Endothelial cell of umbilical vein (primary cell): ENCODE measurements around the gene RORB. TPM values are rescaled to one million over a fixed set of nuclear protein-coding genes. Genes with fewer than 3 reads are reported as not detected.

ENCODE experiments used
- BruUV-seq: library from RNA; stranded (reverse); fragments of 400-500 nt; replicated peaks from 2 replicates; lab custom pipeline; 2021; lab: Mats Ljungman, UMichigan
- CTCF ChIA-PET: fragments of 300-600, 350-600 bp; sonication (Branson Sonifier 250); formaldehyde crosslinking; loops from one replicate; lab custom pipeline; 2021; ENCODE audit warnings: antibody characterized with exemption, inconsistent platforms; lab: Charles Lee
- POLR2A ChIA-PET: fragments of 300-600, 350-600 bp; sonication (Branson Sonifier 250); formaldehyde crosslinking; loops from one replicate; lab custom pipeline; 2021; ENCODE audit warnings: antibody characterized with exemption, inconsistent platforms; lab: Charles Lee
- DNase-seq: peaks from one replicate; pipeline ENCODE4 v3.0.0-alpha.2; 2011; ENCODE audit warnings: low read depth, low spot score
- FAIRE-seq: peaks from 2 replicates; lab custom pipeline; 2011; peaks lifted over from hg19 to GRCh38; lab: Jason Lieb, UNC
- H2AFZ ChIP-seq: 2 replicates; pipeline ENCODE4 v1.6.0; 2012; ENCODE audit warnings: low read depth, low read length, control low read depth, inconsistent platforms
- H3K27ac ChIP-seq: 2 replicates; pipeline ENCODE4 v1.5.1; 2011; ENCODE audit warnings: low read depth, mild to moderate bottlenecking, control low read depth, low read length, moderate library complexity; ENCODE audit not compliant: insufficient read depth
- H3K27me3 ChIP-seq, 2 experiments: 2 replicates each; pipeline versions ENCODE4 v1.6.0 to v1.6.1; 2011; ENCODE audit warnings: low read length in 2 of 2, mixed read lengths in 1 of 2; ENCODE audit not compliant: control insufficient read depth in 2 of 2, insufficient read depth in 2 of 2
- H3K36me3 ChIP-seq, 2 experiments: 2 replicates in 1 of 2; 3 replicates in 1 of 2; pipeline ENCODE4 v1.5.1; 2011; ENCODE audit warnings: low read length in 2 of 2, mild to moderate bottlenecking in 1 of 2, moderate library complexity in 1 of 2; ENCODE audit not compliant: control insufficient read depth in 2 of 2, insufficient read depth in 2 of 2; ENCODE audit errors: extremely low read depth in 1 of 2
- H3K4me1 ChIP-seq: 3 replicates; pipeline ENCODE4 v1.5.1; 2011; ENCODE audit warnings: mild to moderate bottlenecking, low read length; ENCODE audit not compliant: control insufficient read depth, insufficient read depth; ENCODE audit errors: extremely low read depth
- H3K4me2 ChIP-seq: 2 replicates; pipeline ENCODE4 v1.6.1; 2011; ENCODE audit warnings: low read length, control low read depth, mixed read lengths; ENCODE audit not compliant: insufficient read depth
- H3K4me3 ChIP-seq, 3 experiments: fragments of 200-600 bp in 1 of 3; sonication (generic), shearing (Covaris generic) in 1 of 3; replicated peaks in 1 of 3; 2 replicates each; pipeline ENCODE4 v1.5.1; 2011 to 2016; ENCODE audit warnings: control low read depth in 3 of 3, low read length in 3 of 3, mild to moderate bottlenecking in 2 of 3, inconsistent platforms in 1 of 3, low read depth in 1 of 3, moderate library complexity in 1 of 3; ENCODE audit not compliant: insufficient read depth in 1 of 3
- H3K79me2 ChIP-seq: 2 replicates; pipeline ENCODE4 v1.6.0; 2012; ENCODE audit warnings: low read length, inconsistent platforms; ENCODE audit not compliant: control insufficient read depth, insufficient read depth
- H3K9ac ChIP-seq: replicated peaks from 2 replicates; pipeline ENCODE3; 2011; ENCODE audit warnings: low read length, control low read depth; ENCODE audit not compliant: insufficient read depth; ENCODE audit errors: extremely low read depth
- H3K9me1 ChIP-seq: replicated peaks from 3 replicates; pipeline ENCODE4 v1.6.0; 2011; ENCODE audit warnings: mild to moderate bottlenecking, low read length; ENCODE audit not compliant: control insufficient read depth, insufficient read depth; ENCODE audit errors: extremely low read depth
- H3K9me3 ChIP-seq: replicated peaks from 2 replicates; pipeline ENCODE4 v1.5.1; 2012; ENCODE audit warnings: low read length, inconsistent platforms; ENCODE audit not compliant: control insufficient read depth, insufficient read depth
- H4K20me1 ChIP-seq: replicated peaks from 2 replicates; pipeline ENCODE3; 2011; ENCODE audit warnings: mild to moderate bottlenecking, low read length; ENCODE audit not compliant: control insufficient read depth, insufficient read depth; ENCODE audit errors: extremely low read depth
- CTCF ChIP-seq, 2 donors: IDR thresholded peaks; 1 replicate in 1 of 2; 2 replicates in 1 of 2; pipeline ENCODE4 v1.5.1; 2011; ENCODE audit warnings: low read length in 2 of 2, mild to moderate bottlenecking in 2 of 2, moderate library complexity in 2 of 2, control low read depth in 1 of 2, inconsistent platforms in 1 of 2, low read depth in 1 of 2; ENCODE audit not compliant: insufficient read depth in 1 of 2; ENCODE audit errors: extremely low read depth in 1 of 2
- EZH2 ChIP-seq: IDR thresholded peaks from 2 replicates; pipeline ENCODE4 v1.6.1; 2012; ENCODE audit warnings: borderline replicate concordance, low read depth, mild to moderate bottlenecking, moderate library complexity, low read length, inconsistent platforms; ENCODE audit not compliant: severe bottlenecking
- FOS ChIP-seq: IDR thresholded peaks from 2 replicates; pipeline ENCODE4 v1.6.1; 2011; ENCODE audit warnings: mild to moderate bottlenecking, low read length, moderate library complexity, borderline replicate concordance; ENCODE audit not compliant: insufficient read depth
- GATA2 ChIP-seq: IDR thresholded peaks from 2 replicates; pipeline ENCODE4 v1.7.0; 2011; ENCODE audit warnings: low read depth, mild to moderate bottlenecking, moderate library complexity, mixed read lengths, low read length; ENCODE audit not compliant: insufficient read length, insufficient read depth
- JUN ChIP-seq: IDR thresholded peaks from 2 replicates; pipeline ENCODE4 v1.6.1; 2011; ENCODE audit warnings: borderline replicate concordance, low read depth; ENCODE audit not compliant: insufficient read length, insufficient read depth
- MAX ChIP-seq: IDR thresholded peaks from 2 replicates; pipeline ENCODE4 v1.6.1; 2011; ENCODE audit not compliant: insufficient read depth, insufficient read length
- MYC ChIP-seq: IDR thresholded peaks from one replicate; pipeline ENCODE4 v1.6.1; 2011; ENCODE audit warnings: mild to moderate bottlenecking, low read depth, low read length
- POLR2A ChIP-seq: IDR thresholded peaks from 2 replicates; pipeline ENCODE4 v1.6.1; 2012; ENCODE audit warnings: low read depth, mild to moderate bottlenecking, control low read depth, low read length
- POLR2AphosphoS5 ChIP-seq: IDR thresholded peaks from 2 replicates; pipeline ENCODE4 v1.6.1; 2012; ENCODE audit warnings: low read depth, mild to moderate bottlenecking, control low read depth, low read length, moderate library complexity; ENCODE audit not compliant: insufficient read depth
- dilution Hi-C: fragments of 300-500 bp; cut with MboI; formaldehyde crosslinking; loops from one replicate; pipeline ENCODE4 v1.15.0; 2019; ENCODE audit warnings: low sequenced_read_pairs; ENCODE audit not compliant: extremely low pct_ligation_motif_present
- intact Hi-C: fragments of 100-400 bp; cut with micrococcal nuclease; formaldehyde crosslinking; loops from one replicate; pipeline ENCODE4 v1.10.0; 2022
- polyA plus RNA-seq, 4 experiments: library from polyadenylated mRNA; depleted of rRNA in 3 of 4; stranded (reverse) in 3 of 4; unstranded in 1 of 4; fragments of >200 nt; gene quantifications; 2 replicates each; pipeline versions ENCODE4 v1.2.1 to v1.2.3, GENCODE V29; 2011 to 2012; ENCODE audit warnings: missing spikeins in 1 of 4
- total RNA-seq: library from RNA; stranded (reverse); gene quantifications from 2 replicates; pipeline ENCODE4 v1.2.3, GENCODE V29; 2021

The RORB gene
- total and polyA plus RNA-seq, 2 donors (not counting 3 experiments of a cell fraction or from before 2014, with no cell fraction given) = not detected

- Histone ChIP-seq H3K9me3 (no peaks in the 10 kb centered on the region), H3K27ac (no peak overlapping the region), H3K9me1 (no peaks in the 10 kb centered on the region), H3K79me2 (no peaks in the 10 kb centered on the region), H3K4me1 (peaks cover 9% of the 10 kb centered on the region), H3K27me3 (peaks cover 34 to 60% of the 10 kb centered on the region in 2 experiments), H3K4me3 (no peak overlapping the region), H2AFZ (no peak overlapping the region), H3K4me2 (no peak overlapping the region), H4K20me1 (no peaks in the 10 kb centered on the region), H3K9ac (no peak overlapping the region), H3K36me3 (no peaks in the 10 kb centered on the region)
- dilution Hi-C loops = no loop called here
- no peak for DNase-seq
- ChIA-PET CTCF (interaction anchor here (1.2 kb wide), 1 partner anchor 11 kb away, joined by 3 read pairs; no protein-coding TSS in a partner anchor), POLR2A (no interaction called here)
- TF ChIP-seq JUN = no peak
- TF ChIP-seq FOS = no peak
- no peak for FAIRE-seq
- no TSS peak for BruUV-seq
- intact Hi-C loops = no loop called here
These were observed 2.0 kb downstream of the RORB start for GRCh38 chr9:74499111-74499601.

GRCh38 chr9:74499770-74500583 lies 2.8 kb downstream of the RORB start:
- dilution Hi-C loops = no loop called here

More at GRCh38 chr9:74499770-74500583, 2.8 kb downstream of the RORB start:
- TF ChIP-seq FOS = no peak
- no peak for TF ChIP-seq MYC
- no peak for TF ChIP-seq GATA2
- no peak for TF ChIP-seq CTCF (IDR thresholded peaks at IDR 0.05; ENCODE audit: extremely low read depth in 1 of 2, insufficient read depth in 1 of 2, low read depth in 1 of 2, low read length in 2 of 2)
- TF ChIP-seq POLR2AphosphoS5 = no peak
- no peak for TF ChIP-seq MAX
- TF ChIP-seq JUN = no peak
- TF ChIP-seq POLR2A = no peak
- no peak for TF ChIP-seq EZH2
- FAIRE-seq (no peak), DNase-seq (no peak)
- Histone ChIP-seq H3K4me1 (peaks cover 9% of the 10 kb centered on the region), H2AFZ (no peak overlapping the region), H3K79me2 (no peaks in the 10 kb centered on the region), H3K27me3 (peaks cover 34 to 60% of the 10 kb centered on the region in 2 experiments), H3K4me3 (no peak overlapping the region), H3K9ac (no peak overlapping the region), H3K9me3 (no peaks in the 10 kb centered on the region), H3K4me2 (no peak overlapping the region), H3K36me3 (no peaks in the 10 kb centered on the region), H3K9me1 (no peaks in the 10 kb centered on the region), H4K20me1 (no peaks in the 10 kb centered on the region), H3K27ac (no peak overlapping the region)
- BruUV-seq = no TSS peak
- intact Hi-C loops = no loop called here
- CTCF ChIA-PET = interaction anchor here (1.2 kb wide), 1 partner anchor 10 kb away, joined by 3 read pairs; no protein-coding TSS in a partner anchor
- POLR2A ChIA-PET = no interaction called here
